ENCODE measurements around the gene KRTAP10-5. TPM values are rescaled to one million over a fixed set of nuclear protein-coding genes. Genes with fewer than 3 reads are reported as not detected.

The KRTAP10-5 gene
- polyA plus RNA-seq, 5 donors: not detected

GRCh38 chr21:44530221-44530902, 50.0 kb downstream of the KRTAP10-5 start:
- DNase-seq: no peak

- DNase-seq: no peak
Measured at GRCh38 chr21:44529503-44530125, 50.8 kb downstream of the KRTAP10-5 start.

Other genes starting within 250 kb of the KRTAP10-5 start
- 10 to 100 TPM; 14.3 to 39.9 (median 19.8) TPM for gene CFAP410, start 241.2 kb downstream of the KRTAP10-5 start, polyA plus RNA-seq (ENCODE audit: insufficient read depth in 1 of 5, insufficient read length in 5 of 5, low replicate concordance in 1 of 5)
- gene TRPM2, start 227.0 kb downstream of the KRTAP10-5 start, polyA plus RNA-seq (ENCODE audit: insufficient read depth in 1 of 5, insufficient read length in 5 of 5, low replicate concordance in 1 of 5): 1 to 10 TPM in 4 of 5 donors, under 1 TPM in 1; 0.93 to 2.4 (median 1.6) TPM
- 1 to 10 TPM; 4.2 to 6.6 (median 5.9) TPM for gene LRRC3, start 125.1 kb downstream of the KRTAP10-5 start, polyA plus RNA-seq (ENCODE audit: insufficient read depth in 1 of 5, insufficient read length in 5 of 5, low replicate concordance in 1 of 5)
- gene KRTAP10-1, start 40.4 kb downstream of the KRTAP10-5 start, polyA plus RNA-seq (ENCODE audit: insufficient read depth in 1 of 5, insufficient read length in 5 of 5, low replicate concordance in 1 of 5): not detected
- not detected for gene KRTAP10-2, start 29.1 kb downstream of the KRTAP10-5 start, polyA plus RNA-seq (ENCODE audit: insufficient read depth in 1 of 5, insufficient read length in 5 of 5, low replicate concordance in 1 of 5)
- not detected for gene KRTAP10-3, start 21.8 kb downstream of the KRTAP10-5 start, polyA plus RNA-seq (ENCODE audit: insufficient read depth in 1 of 5, insufficient read length in 5 of 5, low replicate concordance in 1 of 5)
- not detected for gene KRTAP10-4, start 6.9 kb downstream of the KRTAP10-5 start, polyA plus RNA-seq (ENCODE audit: insufficient read depth in 1 of 5, insufficient read length in 5 of 5, low replicate concordance in 1 of 5)
- not detected for gene KRTAP10-6, start 11.9 kb upstream of the KRTAP10-5 start, polyA plus RNA-seq (ENCODE audit: insufficient read depth in 1 of 5, insufficient read length in 5 of 5, low replicate concordance in 1 of 5)
- gene KRTAP10-7, start 20.0 kb upstream of the KRTAP10-5 start, polyA plus RNA-seq (ENCODE audit: insufficient read depth in 1 of 5, insufficient read length in 5 of 5, low replicate concordance in 1 of 5): not detected
- not detected for gene KRTAP10-8, start 31.5 kb upstream of the KRTAP10-5 start, polyA plus RNA-seq (ENCODE audit: insufficient read depth in 1 of 5, insufficient read length in 5 of 5, low replicate concordance in 1 of 5)
- gene KRTAP10-9, start 46.5 kb upstream of the KRTAP10-5 start, polyA plus RNA-seq (ENCODE audit: insufficient read depth in 1 of 5, insufficient read length in 5 of 5, low replicate concordance in 1 of 5): not detected
- not detected for gene KRTAP10-10, start 56.8 kb upstream of the KRTAP10-5 start, polyA plus RNA-seq (ENCODE audit: insufficient read depth in 1 of 5, insufficient read length in 5 of 5, low replicate concordance in 1 of 5)
- not detected for gene KRTAP10-11, start 65.8 kb upstream of the KRTAP10-5 start, polyA plus RNA-seq (ENCODE audit: insufficient read depth in 1 of 5, insufficient read length in 5 of 5, low replicate concordance in 1 of 5)
- gene KRTAP12-4, start 74.1 kb upstream of the KRTAP10-5 start, polyA plus RNA-seq (ENCODE audit: insufficient read depth in 1 of 5, insufficient read length in 5 of 5, low replicate concordance in 1 of 5): not detected
- not detected for gene KRTAP12-3, start 77.3 kb upstream of the KRTAP10-5 start, polyA plus RNA-seq (ENCODE audit: insufficient read depth in 1 of 5, insufficient read length in 5 of 5, low replicate concordance in 1 of 5)
- not detected for gene KRTAP12-2, start 86.3 kb upstream of the KRTAP10-5 start, polyA plus RNA-seq (ENCODE audit: insufficient read depth in 1 of 5, insufficient read length in 5 of 5, low replicate concordance in 1 of 5)
- not detected for gene KRTAP12-1, start 101.6 kb upstream of the KRTAP10-5 start, polyA plus RNA-seq (ENCODE audit: insufficient read depth in 1 of 5, insufficient read length in 5 of 5, low replicate concordance in 1 of 5)
- not detected for gene KRTAP10-12, start 116.6 kb upstream of the KRTAP10-5 start, polyA plus RNA-seq (ENCODE audit: insufficient read depth in 1 of 5, insufficient read length in 5 of 5, low replicate concordance in 1 of 5)
- 1 to 10 TPM; 2.0 to 4.4 (median 3.0) TPM for gene TSPEAR, start 131.0 kb upstream of the KRTAP10-5 start, polyA plus RNA-seq (ENCODE audit: insufficient read depth in 1 of 5, insufficient read length in 5 of 5, low replicate concordance in 1 of 5)
- 100 to 1,000 TPM; 110 to 155 (median 135) TPM for gene UBE2G2, start 221.2 kb upstream of the KRTAP10-5 start, polyA plus RNA-seq (ENCODE audit: insufficient read depth in 1 of 5, insufficient read length in 5 of 5, low replicate concordance in 1 of 5)
- 100 to 1,000 TPM; 116 to 138 (median 124) TPM for gene SUMO3, start 237.5 kb upstream of the KRTAP10-5 start, polyA plus RNA-seq (ENCODE audit: insufficient read depth in 1 of 5, insufficient read length in 5 of 5, low replicate concordance in 1 of 5)